ENCODE data around the gene MTG1. TPM values are rescaled to one million over a fixed set of nuclear protein-coding genes. Genes with fewer than 3 reads are reported as not detected.

The MTG1 gene
- total and polyA plus RNA-seq, 12 donors = 17.4 to 36.2 (median 23.8) TPM

GRCh38 chr10:133379152-133379800 lies 14.7 kb upstream of the MTG1 start, which contains the start of gene PAOX:
TSS of gene PAOX (plus strand) at chr10:133379262. CDS start at chr10:133379317, 55 bp downstream.
- no peaks in the 10 kb centered on the region for H3K9me3 ChIP-seq
- intact Hi-C loops (cut with DNase I) = no loop called here
- peaks cover 0 to 24% (median 0%) of the 10 kb centered on the region in 9 donors for H3K36me3 ChIP-seq
- DNase-seq (peak; percentile 74 to 82), ATAC-seq (peak; percentile 49 to 75 (median 57))
- H3K27ac ChIP-seq = peak within 1 kb of the TSS in 9 of 10 donors; percentile 63 to 91 (median 85)
- H3K4me1 ChIP-seq = peaks cover 1 to 26% (median 16%) of the 10 kb centered on the region in 9 donors
- peak within 1 kb of the TSS; percentile 71 to 97 (median 86) for H3K4me3 ChIP-seq
- no peaks in the 10 kb centered on the region for H3K27me3 ChIP-seq
- 4 to 7% methylated on average over 39 to 67 of the region's 78 CpGs for WGBS, 2 donors
- no peak for TF ChIP-seq CTCF (IDR thresholded peaks at IDR 0.05)

- H3K4me1 ChIP-seq = peaks cover 0 to 23% (median 15%) of the 10 kb centered on the region in 9 donors
- peak overlapping the region; percentile 14 to 97 (median 86) for H3K4me3 ChIP-seq
- intact Hi-C loops (cut with DNase I) = no loop called here
- H3K27me3 ChIP-seq = no peaks in the 10 kb centered on the region
- H3K36me3 ChIP-seq = peaks cover 0 to 29% (median 0%) of the 10 kb centered on the region in 9 donors
- no peaks in the 10 kb centered on the region for H3K9me3 ChIP-seq
- peak overlapping the region in 8 of 10 donors; percentile 56 to 85 (median 80) for H3K27ac ChIP-seq
- DNase-seq (no peak), ATAC-seq (peak in 7 of 8 donors; percentile 0 to 36 (median 12))
- no peak for TF ChIP-seq CTCF (IDR thresholded peaks at IDR 0.05)
- 92 to 94% methylated on average over 36 of the region's 36 CpGs for WGBS, 2 donors
These were observed 13.9 kb upstream of the MTG1 start for GRCh38 chr10:133379801-133380666.

- peaks cover 0 to 23% (median 15%) of the 10 kb centered on the region in 9 donors for H3K4me1 ChIP-seq
- TF ChIP-seq CTCF (IDR thresholded peaks at IDR 0.05) = no peak
- ATAC-seq = no peak
These were observed 12.9 kb upstream of the MTG1 start for GRCh38 chr10:133381036-133381435.

GRCh38 chr10:133383551-133383950 lies 10.4 kb upstream of the MTG1 start:
- no peaks in the 10 kb centered on the region for H3K27me3 ChIP-seq
- TF ChIP-seq CTCF (IDR thresholded peaks at IDR 0.05) = no peak
- DNase-seq = no peak
- 94 to 100% methylated on average over 4 of the region's 4 CpGs for WGBS, 2 donors
- H3K27ac ChIP-seq = no peak overlapping the region
- H3K4me3 ChIP-seq = no peak overlapping the region
- intact Hi-C loops (cut with DNase I) = no loop called here
- no peaks in the 10 kb centered on the region for H3K9me3 ChIP-seq
- peaks cover 0 to 33% (median 0%) of the 10 kb centered on the region in 9 donors for H3K36me3 ChIP-seq
- ATAC-seq = no peak
- H3K4me1 ChIP-seq = peaks cover 0 to 16% (median 7%) of the 10 kb centered on the region in 9 donors

More at GRCh38 chr10:133381036-133381435, 12.9 kb upstream of the MTG1 start:
- Histone ChIP-seq H3K9me3 (no peaks in the 10 kb centered on the region), H3K4me3 (no peak overlapping the region), H3K36me3 (peaks cover 0 to 29% (median 0%) of the 10 kb centered on the region in 9 donors), H3K27ac (peak overlapping the region in 1 of 10 donors; percentile 14), H3K27me3 (no peaks in the 10 kb centered on the region)
- WGBS, 2 donors = 91 to 92% methylated on average over 8 of the region's 8 CpGs
- intact Hi-C loops (cut with DNase I) = no loop called here
- DNase-seq = no peak
